Measurements from ENCODE around the gene ARPC2.

GRCh38 chr2:218193701-218194100 lies 23.3 kb upstream of the ARPC2 start:
- TF ChIP-seq, protein P1, sequence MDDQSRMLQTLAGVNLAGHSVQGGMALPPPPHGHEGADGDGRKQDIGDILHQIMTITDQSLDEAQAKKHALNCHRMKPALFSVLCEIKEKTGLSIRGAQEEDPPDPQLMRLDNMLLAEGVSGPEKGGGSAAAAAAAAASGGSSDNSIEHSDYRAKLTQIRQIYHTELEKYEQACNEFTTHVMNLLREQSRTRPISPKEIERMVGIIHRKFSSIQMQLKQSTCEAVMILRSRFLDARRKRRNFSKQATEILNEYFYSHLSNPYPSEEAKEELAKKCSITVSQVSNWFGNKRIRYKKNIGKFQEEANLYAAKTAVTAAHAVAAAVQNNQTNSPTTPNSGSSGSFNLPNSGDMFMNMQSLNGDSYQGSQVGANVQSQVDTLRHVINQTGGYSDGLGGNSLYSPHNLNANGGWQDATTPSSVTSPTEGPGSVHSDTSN (IDR thresholded peaks at IDR 0.05; ENCODE audit: insufficient replicate concordance, low read depth, low read length) = no peak
- TF ChIP-seq FOXM1 (IDR thresholded peaks at IDR 0.05; ENCODE audit: low read depth, low read length) = no peak
- no peak for TF ChIP-seq RFX5 (IDR thresholded peaks at IDR 0.05; ENCODE audit: low read depth, low read length)
- TF ChIP-seq EZH2 (IDR thresholded peaks at IDR 0.05; ENCODE audit: borderline replicate concordance, control insufficient read depth, low read depth, low read length) = no peak
- TF ChIP-seq ZNF207 (IDR thresholded peaks at IDR 0.05; ENCODE audit: borderline replicate concordance) = no peak
- TF ChIP-seq MTA2 (IDR thresholded peaks at IDR 0.05; ENCODE audit: low read depth) = no peak
- no peak for TF ChIP-seq POLR2A (IDR thresholded peaks at IDR 0.05; ENCODE audit: low read depth, low read length)
- no peak for TF ChIP-seq MTA3 (IDR thresholded peaks at IDR 0.05; ENCODE audit: borderline replicate concordance, low read length)
- TF ChIP-seq, protein P2, sequence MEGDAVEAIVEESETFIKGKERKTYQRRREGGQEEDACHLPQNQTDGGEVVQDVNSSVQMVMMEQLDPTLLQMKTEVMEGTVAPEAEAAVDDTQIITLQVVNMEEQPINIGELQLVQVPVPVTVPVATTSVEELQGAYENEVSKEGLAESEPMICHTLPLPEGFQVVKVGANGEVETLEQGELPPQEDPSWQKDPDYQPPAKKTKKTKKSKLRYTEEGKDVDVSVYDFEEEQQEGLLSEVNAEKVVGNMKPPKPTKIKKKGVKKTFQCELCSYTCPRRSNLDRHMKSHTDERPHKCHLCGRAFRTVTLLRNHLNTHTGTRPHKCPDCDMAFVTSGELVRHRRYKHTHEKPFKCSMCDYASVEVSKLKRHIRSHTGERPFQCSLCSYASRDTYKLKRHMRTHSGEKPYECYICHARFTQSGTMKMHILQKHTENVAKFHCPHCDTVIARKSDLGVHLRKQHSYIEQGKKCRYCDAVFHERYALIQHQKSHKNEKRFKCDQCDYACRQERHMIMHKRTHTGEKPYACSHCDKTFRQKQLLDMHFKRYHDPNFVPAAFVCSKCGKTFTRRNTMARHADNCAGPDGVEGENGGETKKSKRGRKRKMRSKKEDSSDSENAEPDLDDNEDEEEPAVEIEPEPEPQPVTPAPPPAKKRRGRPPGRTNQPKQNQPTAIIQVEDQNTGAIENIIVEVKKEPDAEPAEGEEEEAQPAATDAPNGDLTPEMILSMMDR (IDR thresholded peaks at IDR 0.05 in 2 of 3, conservative IDR thresholded peaks at IDR 0.05 in 1 of 3; ENCODE audit: control insufficient read depth in 2 of 3, extremely low read depth in 1 of 3, insufficient read depth in 1 of 3, low read depth in 3 of 3, low read length in 3 of 3) = no peak
- TF ChIP-seq ETV6 (conservative IDR thresholded peaks at IDR 0.05 in 1 of 2, IDR thresholded peaks at IDR 0.05 in 1 of 2; ENCODE audit: borderline replicate concordance in 1 of 2, low read depth in 1 of 2) = no peak
- no peak for TF ChIP-seq RAD21 (IDR thresholded peaks at IDR 0.05; ENCODE audit: insufficient read depth, low read depth, low read length)
- TF ChIP-seq, protein P3, sequence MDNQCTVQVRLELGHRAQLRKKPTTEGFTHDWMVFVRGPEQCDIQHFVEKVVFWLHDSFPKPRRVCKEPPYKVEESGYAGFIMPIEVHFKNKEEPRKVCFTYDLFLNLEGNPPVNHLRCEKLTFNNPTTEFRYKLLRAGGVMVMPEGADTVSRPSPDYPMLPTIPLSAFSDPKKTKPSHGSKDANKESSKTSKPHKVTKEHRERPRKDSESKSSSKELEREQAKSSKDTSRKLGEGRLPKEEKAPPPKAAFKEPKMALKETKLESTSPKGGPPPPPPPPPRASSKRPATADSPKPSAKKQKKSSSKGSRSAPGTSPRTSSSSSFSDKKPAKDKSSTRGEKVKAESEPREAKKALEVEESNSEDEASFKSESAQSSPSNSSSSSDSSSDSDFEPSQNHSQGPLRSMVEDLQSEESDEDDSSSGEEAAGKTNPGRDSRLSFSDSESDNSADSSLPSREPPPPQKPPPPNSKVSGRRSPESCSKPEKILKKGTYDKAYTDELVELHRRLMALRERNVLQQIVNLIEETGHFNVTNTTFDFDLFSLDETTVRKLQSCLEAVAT (IDR thresholded peaks at IDR 0.05) = no peak
- TF ChIP-seq, protein P4, sequence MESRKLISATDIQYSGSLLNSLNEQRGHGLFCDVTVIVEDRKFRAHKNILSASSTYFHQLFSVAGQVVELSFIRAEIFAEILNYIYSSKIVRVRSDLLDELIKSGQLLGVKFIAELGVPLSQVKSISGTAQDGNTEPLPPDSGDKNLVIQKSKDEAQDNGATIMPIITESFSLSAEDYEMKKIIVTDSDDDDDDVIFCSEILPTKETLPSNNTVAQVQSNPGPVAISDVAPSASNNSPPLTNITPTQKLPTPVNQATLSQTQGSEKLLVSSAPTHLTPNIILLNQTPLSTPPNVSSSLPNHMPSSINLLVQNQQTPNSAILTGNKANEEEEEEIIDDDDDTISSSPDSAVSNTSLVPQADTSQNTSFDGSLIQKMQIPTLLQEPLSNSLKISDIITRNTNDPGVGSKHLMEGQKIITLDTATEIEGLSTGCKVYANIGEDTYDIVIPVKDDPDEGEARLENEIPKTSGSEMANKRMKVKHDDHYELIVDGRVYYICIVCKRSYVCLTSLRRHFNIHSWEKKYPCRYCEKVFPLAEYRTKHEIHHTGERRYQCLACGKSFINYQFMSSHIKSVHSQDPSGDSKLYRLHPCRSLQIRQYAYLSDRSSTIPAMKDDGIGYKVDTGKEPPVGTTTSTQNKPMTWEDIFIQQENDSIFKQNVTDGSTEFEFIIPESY (IDR thresholded peaks at IDR 0.05) = no peak

All from GM12878 (cell line).